ENCODE data around the gene PROCA1. TPM values are rescaled to one million over a fixed set of nuclear protein-coding genes. Genes with fewer than 3 reads are reported as not detected.

Gene PROCA1
- polyA plus RNA-seq, 1 of the 3 experiments (the other 2 are of a cell fraction): 7.1 TPM

GRCh38 chr17:28748852-28749515 is 37.3 kb upstream of the PROCA1 start:
- Histone ChIP-seq H3K9me3 (no peaks in the 10 kb centered on the region), H3K4me1 (ENCODE audit: control insufficient read depth in 1 of 2, insufficient read depth in 2 of 2, low read depth in 1 of 2, low read length in 1 of 2) (peaks cover 22 to 33% of the 10 kb centered on the region in 2 experiments; a peak in 3 of 4 replicates), H3F3A (replicated peaks; ENCODE audit: insufficient read depth) (peaks cover 24% of the 10 kb centered on the region), H3K9ac (no peak overlapping the region), H4K20me1 (ENCODE audit: insufficient read depth) (peaks cover 73% of the 10 kb centered on the region), H3K36me3 (replicated peaks in 1 of 2; ENCODE audit: control insufficient read depth in 1 of 2, insufficient read depth in 2 of 2, low read length in 1 of 2) (peaks cover 30 to 41% of the 10 kb centered on the region in 2 experiments), H3K27me3 (ENCODE audit: insufficient read depth) (no peaks in the 10 kb centered on the region), H3K4me3 (ENCODE audit: low read depth in 2 of 2, low read length in 1 of 2) (no peak overlapping the region), H3K4me2 (no peak overlapping the region), H3K79me2 (ENCODE audit: insufficient read depth) (peaks cover 59% of the 10 kb centered on the region), H3K27ac (ENCODE audit: low read depth in 2 of 2, low read length in 1 of 2) (no peak overlapping the region; a peak in 1 of 4 replicates), H3K9me2 (no peaks in the 10 kb centered on the region), H2AFZ (ENCODE audit: low read depth) (no peak overlapping the region)
- 87% methylated on average over 18 of the region's 18 CpGs for WGBS (ENCODE audit: low lambda C conversion rate)
- no peak for TF ChIP-seq USF2 (IDR thresholded peaks at IDR 0.05; ENCODE audit: borderline replicate concordance, low read depth, low read length)
- TF ChIP-seq JUND (IDR thresholded peaks at IDR 0.05): no peak
- TF ChIP-seq FOXJ3 (CRISPR knock-in tag; IDR thresholded peaks at IDR 0.05): no peak
- no peak for TF ChIP-seq MEF2A (IDR thresholded peaks at IDR 0.05; ENCODE audit: borderline replicate concordance, low read depth)
- TF ChIP-seq EP300 (IDR thresholded peaks at IDR 0.05; ENCODE audit: borderline replicate concordance in 1 of 2, low read depth in 1 of 2, low read length in 1 of 2): no peak
- POLR2A ChIA-PET: interaction anchor here (2.9 to 6.6 kb wide), 2 partner anchors 22 to 28 kb away, joined by 45 to 52 read pairs; partner anchors contain the start of genes NEK8, RPL23A and TLCD1
- DNase-seq: no peak
- CTCF ChIA-PET: interaction anchor here (0.8 to 20.4 kb wide), 12 partner anchors 9 to 204 kb away, joined by 3 to 612 read pairs (median 4); partner anchors contain the start of genes BLTP2, NEK8, PROCA1 and RPL23A

DNA sequence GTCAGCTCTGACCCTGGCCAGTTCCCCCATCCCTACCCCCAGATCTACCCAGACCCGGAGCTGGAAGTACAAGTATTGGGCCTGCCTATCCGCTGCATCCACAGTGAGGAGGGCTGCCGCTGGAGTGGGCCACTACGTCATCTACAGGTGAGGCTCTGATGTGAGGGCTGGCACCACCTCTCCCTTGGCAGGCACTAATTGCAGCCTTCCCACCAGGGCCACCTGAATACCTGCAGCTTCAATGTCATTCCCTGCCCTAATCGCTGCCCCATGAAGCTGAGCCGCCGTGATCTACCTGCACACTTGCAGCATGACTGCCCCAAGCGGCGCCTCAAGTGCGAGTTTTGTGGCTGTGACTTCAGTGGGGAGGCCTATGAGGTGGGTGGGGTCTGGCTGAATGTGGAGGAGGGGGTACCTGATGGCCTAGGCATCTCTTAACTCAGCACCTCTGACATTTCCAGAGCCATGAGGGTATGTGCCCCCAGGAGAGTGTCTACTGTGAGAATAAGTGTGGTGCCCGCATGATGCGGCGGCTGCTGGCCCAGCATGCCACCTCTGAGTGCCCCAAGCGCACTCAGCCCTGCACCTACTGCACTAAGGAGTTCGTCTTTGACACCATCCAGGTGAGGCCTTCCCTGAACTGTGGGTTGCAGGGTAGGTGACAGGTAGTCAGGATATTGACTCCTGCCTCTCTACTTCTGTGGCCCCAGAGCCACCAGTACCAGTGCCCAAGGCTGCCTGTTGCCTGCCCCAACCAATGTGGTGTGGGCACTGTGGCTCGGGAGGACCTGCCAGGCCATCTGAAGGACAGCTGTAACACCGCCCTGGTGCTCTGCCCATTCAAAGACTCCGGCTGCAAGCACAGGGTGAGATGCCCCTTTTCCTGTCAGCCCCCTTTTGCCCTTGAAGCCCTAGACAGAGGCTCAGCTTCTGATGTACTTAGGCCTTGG is 36.4 kb upstream of the PROCA1 start:
- no peaks in the 10 kb centered on the region for H3K27me3 ChIP-seq (ENCODE audit: insufficient read depth)
- ChIA-PET POLR2A (interaction anchor here (2.9 to 6.6 kb wide), 3 partner anchors 20 to 27 kb away, joined by 45 to 90 read pairs (median 52); partner anchors contain the start of genes NEK8, RPL23A and TLCD1), CTCF (interaction anchor here (1.0 to 20.4 kb wide), 7 partner anchors 8 to 205 kb away, joined by 3 to 612 read pairs (median 5); partner anchors contain the start of genes DHRS13, NEK8, RPL23A and TLCD1)
- H3K36me3 ChIP-seq (replicated peaks in 1 of 2; ENCODE audit: control insufficient read depth in 1 of 2, insufficient read depth in 2 of 2, low read length in 1 of 2): peaks cover 30 to 41% of the 10 kb centered on the region in 2 experiments
- H4K20me1 ChIP-seq (ENCODE audit: insufficient read depth): peaks cover 73% of the 10 kb centered on the region
- H2AFZ ChIP-seq (ENCODE audit: low read depth): no peak overlapping the region
- no peaks in the 10 kb centered on the region for H3K9me2 ChIP-seq
- no peak overlapping the region for H3K4me3 ChIP-seq (ENCODE audit: low read depth in 2 of 2, low read length in 1 of 2)
- H3F3A ChIP-seq (replicated peaks; ENCODE audit: insufficient read depth): peaks cover 31% of the 10 kb centered on the region
- peaks cover 22 to 33% of the 10 kb centered on the region in 2 experiments; a peak in 3 of 4 replicates for H3K4me1 ChIP-seq (ENCODE audit: control insufficient read depth in 1 of 2, insufficient read depth in 2 of 2, low read depth in 1 of 2, low read length in 1 of 2)
- no peak for DNase-seq
- no peak for TF ChIP-seq RCOR1 (IDR thresholded peaks at IDR 0.05; ENCODE audit: low read length)
- TF ChIP-seq SIN3A (IDR thresholded peaks at IDR 0.05; ENCODE audit: borderline replicate concordance, low read depth, low read length): no peak
- no peak for TF ChIP-seq FOSL2 (IDR thresholded peaks at IDR 0.05; ENCODE audit: borderline replicate concordance, low read depth)
- TF ChIP-seq RFX5 (IDR thresholded peaks at IDR 0.05; ENCODE audit: low read length): no peak
- no peak for TF ChIP-seq GABPA (IDR thresholded peaks at IDR 0.05; ENCODE audit: low read depth)
- TF ChIP-seq, protein P1, sequence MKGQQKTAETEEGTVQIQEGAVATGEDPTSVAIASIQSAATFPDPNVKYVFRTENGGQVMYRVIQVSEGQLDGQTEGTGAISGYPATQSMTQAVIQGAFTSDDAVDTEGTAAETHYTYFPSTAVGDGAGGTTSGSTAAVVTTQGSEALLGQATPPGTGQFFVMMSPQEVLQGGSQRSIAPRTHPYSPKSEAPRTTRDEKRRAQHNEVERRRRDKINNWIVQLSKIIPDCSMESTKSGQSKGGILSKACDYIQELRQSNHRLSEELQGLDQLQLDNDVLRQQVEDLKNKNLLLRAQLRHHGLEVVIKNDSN (IDR thresholded peaks at IDR 0.05; ENCODE audit: borderline replicate concordance, low read depth): no peak
- TF ChIP-seq EZH2phosphoT487 (IDR thresholded peaks at IDR 0.05; ENCODE audit: borderline replicate concordance, low read depth): no peak
- TF ChIP-seq, protein P2, sequence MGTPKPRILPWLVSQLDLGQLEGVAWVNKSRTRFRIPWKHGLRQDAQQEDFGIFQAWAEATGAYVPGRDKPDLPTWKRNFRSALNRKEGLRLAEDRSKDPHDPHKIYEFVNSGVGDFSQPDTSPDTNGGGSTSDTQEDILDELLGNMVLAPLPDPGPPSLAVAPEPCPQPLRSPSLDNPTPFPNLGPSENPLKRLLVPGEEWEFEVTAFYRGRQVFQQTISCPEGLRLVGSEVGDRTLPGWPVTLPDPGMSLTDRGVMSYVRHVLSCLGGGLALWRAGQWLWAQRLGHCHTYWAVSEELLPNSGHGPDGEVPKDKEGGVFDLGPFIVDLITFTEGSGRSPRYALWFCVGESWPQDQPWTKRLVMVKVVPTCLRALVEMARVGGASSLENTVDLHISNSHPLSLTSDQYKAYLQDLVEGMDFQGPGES (IDR thresholded peaks at IDR 0.05; ENCODE audit: low read depth, low read length): no peak
- TF ChIP-seq RAD21 (IDR thresholded peaks at IDR 0.05; ENCODE audit: low read length): no peak
- TF ChIP-seq CTCF (IDR thresholded peaks at IDR 0.05): no peak
- TF ChIP-seq TCF12 (IDR thresholded peaks at IDR 0.05): no peak
- TF ChIP-seq, protein P3, sequence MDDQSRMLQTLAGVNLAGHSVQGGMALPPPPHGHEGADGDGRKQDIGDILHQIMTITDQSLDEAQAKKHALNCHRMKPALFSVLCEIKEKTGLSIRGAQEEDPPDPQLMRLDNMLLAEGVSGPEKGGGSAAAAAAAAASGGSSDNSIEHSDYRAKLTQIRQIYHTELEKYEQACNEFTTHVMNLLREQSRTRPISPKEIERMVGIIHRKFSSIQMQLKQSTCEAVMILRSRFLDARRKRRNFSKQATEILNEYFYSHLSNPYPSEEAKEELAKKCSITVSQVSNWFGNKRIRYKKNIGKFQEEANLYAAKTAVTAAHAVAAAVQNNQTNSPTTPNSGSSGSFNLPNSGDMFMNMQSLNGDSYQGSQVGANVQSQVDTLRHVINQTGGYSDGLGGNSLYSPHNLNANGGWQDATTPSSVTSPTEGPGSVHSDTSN (IDR thresholded peaks at IDR 0.05): no peak
- no peak for TF ChIP-seq FOXJ3 (CRISPR knock-in tag; IDR thresholded peaks at IDR 0.05)
- H3K9ac ChIP-seq: no peak overlapping the region
- 88% methylated on average over 10 of the region's 18 CpGs for WGBS (ENCODE audit: low lambda C conversion rate)
- H3K9me3 ChIP-seq: no peaks in the 10 kb centered on the region
- H3K4me2 ChIP-seq: no peak overlapping the region
- H3K79me2 ChIP-seq (ENCODE audit: insufficient read depth): peaks cover 60% of the 10 kb centered on the region
- peak overlapping the region in 1 of 2 experiments; percentile 98; a peak in 2 of 4 replicates for H3K27ac ChIP-seq (ENCODE audit: low read depth in 2 of 2, low read length in 1 of 2)
